Ascending aorta (tissue), 2 donors: ENCODE measurements around the gene PRXL2A. TPM values are rescaled to one million over a fixed set of nuclear protein-coding genes. Genes with fewer than 3 reads are reported as not detected.

Source experiments
- DNase-seq, 2 donors: peaks; one replicate each; pipeline ENCODE4 v3.0.0-alpha.2; 2019; ENCODE audit warnings: low spot score in 2 of 2
- H3K27ac ChIP-seq, 2 donors: fragments of 200-600 bp; sonication (generic); one replicate each; pipeline ENCODE4 v1.5.1; 2016 to 2017; ENCODE audit warnings: mild to moderate bottlenecking in 1 of 2
- H3K27me3 ChIP-seq: fragments of 200-600 bp; sonication (generic); one replicate; pipeline ENCODE4 v1.5.1; 2017
- H3K36me3 ChIP-seq, 2 donors: fragments of 200-600 bp; sonication (generic); one replicate each; pipeline ENCODE4 v1.5.1; 2016
- H3K4me1 ChIP-seq, 2 donors: fragments of 200-600 bp; sonication (generic); one replicate each; pipeline ENCODE4 v1.5.1; 2016 to 2017; ENCODE audit warnings: mild to moderate bottlenecking in 1 of 2
- H3K4me3 ChIP-seq, 2 donors: fragments of 200-600 bp; sonication (generic); one replicate each; pipeline ENCODE4 v1.5.1; 2016 to 2017; ENCODE audit warnings: mild to moderate bottlenecking in 1 of 2
- H3K9me3 ChIP-seq, 2 donors: fragments of 200-600 bp; sonication (generic); one replicate each; pipeline ENCODE4 v1.5.1; 2016
- intact Hi-C: fragments of 100-400 bp; cut with DNase I; formaldehyde crosslinking; loops from one replicate; pipeline ENCODE4 v1.15.1; 2023
- total RNA-seq: library from RNA; depleted of rRNA; stranded (reverse); fragments of >200 nt; gene quantifications from one replicate; pipeline ENCODE4 v1.1.0, GENCODE V29; 2016
- TF ChIP-seq, protein P1 (sequence below), 3 experiments: fragments of 200-600 bp in 2 of 3; fragments of 450-650 bp in 1 of 3; sonication (generic) in 2 of 3; IDR thresholded peaks; one replicate each; pipeline ENCODE4 v1.5.1; 2016 to 2019; ENCODE audit warnings: antibody characterized with exemption in 3 of 3, mild to moderate bottlenecking in 1 of 3, moderate library complexity in 1 of 3

The PRXL2A gene
- total RNA-seq, 1 donor from 2014 or later: 22.7 TPM

DNA sequence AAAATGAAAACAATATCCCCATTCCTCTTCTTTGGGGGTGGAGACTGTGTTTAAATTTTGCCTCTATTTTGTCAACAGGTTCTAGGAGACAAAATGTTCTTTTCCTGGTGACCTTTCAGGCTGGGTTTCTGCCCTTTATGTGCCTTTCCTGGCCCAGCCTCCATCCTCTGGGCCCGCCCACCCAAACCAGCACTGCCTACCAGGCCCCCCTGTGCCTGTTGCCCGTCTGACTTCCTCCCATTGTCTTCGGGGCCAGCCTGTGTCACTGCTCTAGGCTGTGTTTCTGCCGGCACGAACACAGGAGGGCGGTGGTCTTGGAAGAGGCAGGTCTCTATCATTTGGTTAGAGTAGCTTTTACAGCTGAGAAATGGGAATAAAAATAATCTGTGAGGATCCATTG is 59.7 kb downstream of the PRXL2A start:
- Histone ChIP-seq H3K4me3 (no peak overlapping the region), H3K36me3 (peaks cover 0 to 16% of the 10 kb centered on the region in 2 donors), H3K9me3 (no peaks in the 10 kb centered on the region), H3K27ac (peak overlapping the region; percentile 19 to 43), H3K27me3 (no peaks in the 10 kb centered on the region), H3K4me1 (peaks cover 15 to 20% of the 10 kb centered on the region in 2 donors)
- intact Hi-C loops: no loop called here
- TF ChIP-seq, protein P1, sequence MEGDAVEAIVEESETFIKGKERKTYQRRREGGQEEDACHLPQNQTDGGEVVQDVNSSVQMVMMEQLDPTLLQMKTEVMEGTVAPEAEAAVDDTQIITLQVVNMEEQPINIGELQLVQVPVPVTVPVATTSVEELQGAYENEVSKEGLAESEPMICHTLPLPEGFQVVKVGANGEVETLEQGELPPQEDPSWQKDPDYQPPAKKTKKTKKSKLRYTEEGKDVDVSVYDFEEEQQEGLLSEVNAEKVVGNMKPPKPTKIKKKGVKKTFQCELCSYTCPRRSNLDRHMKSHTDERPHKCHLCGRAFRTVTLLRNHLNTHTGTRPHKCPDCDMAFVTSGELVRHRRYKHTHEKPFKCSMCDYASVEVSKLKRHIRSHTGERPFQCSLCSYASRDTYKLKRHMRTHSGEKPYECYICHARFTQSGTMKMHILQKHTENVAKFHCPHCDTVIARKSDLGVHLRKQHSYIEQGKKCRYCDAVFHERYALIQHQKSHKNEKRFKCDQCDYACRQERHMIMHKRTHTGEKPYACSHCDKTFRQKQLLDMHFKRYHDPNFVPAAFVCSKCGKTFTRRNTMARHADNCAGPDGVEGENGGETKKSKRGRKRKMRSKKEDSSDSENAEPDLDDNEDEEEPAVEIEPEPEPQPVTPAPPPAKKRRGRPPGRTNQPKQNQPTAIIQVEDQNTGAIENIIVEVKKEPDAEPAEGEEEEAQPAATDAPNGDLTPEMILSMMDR (IDR thresholded peaks at IDR 0.05): no peak
- peak; percentile 65 to 78 for DNase-seq

DNA sequence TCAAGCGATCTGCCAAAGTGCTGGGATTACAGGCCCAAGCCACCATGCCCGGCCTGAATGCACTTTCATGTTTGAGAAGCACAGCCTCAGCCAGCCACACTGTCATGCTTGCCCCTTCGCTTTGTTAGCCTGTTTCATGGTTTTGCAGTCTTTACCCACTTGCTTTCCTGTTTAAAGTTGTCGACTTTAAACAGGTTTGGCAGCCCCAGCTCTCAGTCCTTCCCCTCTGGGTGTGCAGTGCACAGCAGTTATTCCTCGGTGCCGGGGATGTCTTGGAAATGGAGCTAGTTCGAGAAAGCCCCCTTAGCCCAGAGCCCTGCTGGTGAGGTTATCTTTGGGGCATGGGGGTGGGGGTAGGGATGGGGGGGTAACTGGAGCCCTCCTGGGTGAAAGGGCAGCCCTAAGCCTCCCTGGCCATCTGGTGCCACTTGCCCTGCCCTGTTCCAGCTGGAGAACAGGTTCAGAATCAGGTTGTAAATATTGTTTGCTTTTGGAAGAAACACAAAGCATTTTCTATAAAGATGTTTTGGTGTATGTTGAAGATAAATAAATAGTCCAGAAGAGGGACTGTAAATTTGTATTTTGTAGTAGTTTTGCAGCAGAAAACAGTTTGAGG is 60.6 kb downstream of the PRXL2A start:
- H3K27ac ChIP-seq: no peak overlapping the region
- no peaks in the 10 kb centered on the region for H3K9me3 ChIP-seq
- H3K27me3 ChIP-seq: no peaks in the 10 kb centered on the region
- DNase-seq: no peak
- no peak overlapping the region for H3K4me3 ChIP-seq
- peaks cover 11 to 13% of the 10 kb centered on the region in 2 donors for H3K4me1 ChIP-seq
- TF ChIP-seq, protein P1 (IDR thresholded peaks at IDR 0.05): no peak
- intact Hi-C loops: no loop called here
- peaks cover 0 to 20% of the 10 kb centered on the region in 2 donors for H3K36me3 ChIP-seq

DNA sequence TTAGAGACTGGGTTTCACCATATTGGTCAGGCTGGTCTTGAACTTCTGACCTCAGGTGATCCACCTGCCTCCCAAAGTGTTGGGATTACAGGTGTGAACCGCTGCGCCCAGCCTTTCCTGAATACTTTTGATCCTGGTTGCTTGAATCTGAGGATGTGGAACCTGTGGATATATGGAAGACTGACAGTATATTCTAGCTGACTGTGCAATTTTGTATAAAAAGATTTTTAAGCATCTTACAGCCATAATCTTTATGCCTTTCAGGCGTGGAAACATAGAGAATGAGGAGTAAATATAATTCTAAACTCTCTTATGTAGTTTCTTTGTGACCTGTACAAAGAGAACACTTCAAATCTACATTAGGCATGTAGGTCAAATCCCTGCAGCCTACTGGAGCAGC is 61.9 kb downstream of the PRXL2A start:
- Histone ChIP-seq H3K36me3 (peaks cover 0 to 20% of the 10 kb centered on the region in 2 donors), H3K4me1 (peaks cover 1 to 2% of the 10 kb centered on the region in 2 donors), H3K9me3 (no peaks in the 10 kb centered on the region), H3K27ac (no peak overlapping the region), H3K4me3 (no peak overlapping the region), H3K27me3 (no peaks in the 10 kb centered on the region)
- TF ChIP-seq, protein P1 (IDR thresholded peaks at IDR 0.05): no peak
- DNase-seq: no peak
- intact Hi-C loops: no loop called here

DNA sequence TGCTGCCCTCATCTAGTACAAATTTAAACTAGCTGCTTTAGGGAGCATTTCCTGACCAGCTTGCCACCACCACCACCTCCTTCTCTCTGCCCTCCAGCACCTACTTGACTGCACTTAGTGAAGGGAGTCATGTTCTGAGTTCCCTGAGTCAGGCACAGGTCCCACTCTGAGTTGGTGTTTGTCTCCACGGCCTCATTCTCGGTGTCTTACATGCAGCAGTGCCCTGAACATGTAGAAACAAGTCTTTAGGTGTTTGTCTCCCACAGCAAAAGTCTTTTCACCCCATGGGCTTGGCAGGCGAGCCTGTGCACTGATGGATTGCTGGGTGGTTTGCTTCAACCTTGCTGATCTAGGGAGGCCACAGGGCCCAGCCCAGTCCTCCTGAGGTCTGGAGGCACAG is 62.6 kb downstream of the PRXL2A start:
- Histone ChIP-seq H3K9me3 (no peaks in the 10 kb centered on the region), H3K27ac (no peak overlapping the region), H3K4me3 (no peak overlapping the region), H3K4me1 (no peaks in the 10 kb centered on the region), H3K27me3 (no peaks in the 10 kb centered on the region), H3K36me3 (peaks cover 0 to 20% of the 10 kb centered on the region in 2 donors)
- TF ChIP-seq, protein P1 (IDR thresholded peaks at IDR 0.05): no peak
- no peak for DNase-seq
- intact Hi-C loops: no loop called here

DNA sequence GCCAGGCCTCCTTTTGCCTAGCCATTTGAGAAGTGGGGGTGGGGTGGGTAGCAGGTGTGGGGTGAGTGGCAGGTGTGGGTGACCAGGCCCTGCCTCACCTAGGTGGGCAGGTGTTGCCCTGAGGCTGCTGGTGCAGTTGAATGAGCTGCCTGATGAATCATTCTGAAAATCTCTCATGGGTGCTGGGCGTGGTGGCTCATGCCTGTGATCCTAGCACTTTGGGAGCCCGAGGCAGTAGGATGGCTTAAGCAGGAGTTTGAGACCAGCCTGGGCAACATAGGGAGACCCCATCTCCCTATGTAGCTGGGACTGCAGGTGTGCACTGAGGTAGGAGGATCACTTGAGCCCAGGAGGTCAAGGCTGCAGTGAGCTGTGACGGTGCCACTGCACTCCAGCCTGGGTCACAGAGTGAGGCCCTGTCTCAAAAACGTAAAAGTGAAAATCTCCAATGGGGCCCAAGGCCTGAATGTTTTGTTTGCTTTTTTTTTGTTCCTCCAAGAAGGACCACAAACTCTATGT is 63.4 kb downstream of the PRXL2A start:
- Histone ChIP-seq H3K4me1 (no peaks in the 10 kb centered on the region), H3K9me3 (no peaks in the 10 kb centered on the region), H3K4me3 (no peak overlapping the region), H3K27me3 (no peaks in the 10 kb centered on the region), H3K36me3 (peaks cover 0 to 20% of the 10 kb centered on the region in 2 donors), H3K27ac (no peak overlapping the region)
- intact Hi-C loops: no loop called here
- peak in 1 of 2 donors; percentile 13 for DNase-seq
- TF ChIP-seq, protein P1 (IDR thresholded peaks at IDR 0.05): no peak
